Trophoblast cell (in vitro differentiated cells and primary cell): Measurements from ENCODE around the gene CAB39.

Experiments used
- DNase-seq, 2 donors: peaks; one replicate each; pipeline ENCODE4 v3.0.0-alpha.2; 2016
- H2AFZ ChIP-seq: 2 replicates; pipeline ENCODE4 v1.6.1; 2013; ENCODE audit warnings: low read length, moderate library complexity, mild to moderate bottlenecking; ENCODE audit not compliant: insufficient read depth, poor library complexity
- H2AK5ac ChIP-seq: 2 replicates; pipeline ENCODE4 v1.6.1; 2013; ENCODE audit warnings: mild to moderate bottlenecking, low read length
- H2BK120ac ChIP-seq: 2 replicates; pipeline ENCODE4 v1.6.1; 2013; ENCODE audit warnings: low read length, mild to moderate bottlenecking, moderate library complexity; ENCODE audit not compliant: insufficient read depth, poor library complexity
- H2BK12ac ChIP-seq: 2 replicates; pipeline ENCODE4 v1.6.1; 2013; ENCODE audit warnings: mild to moderate bottlenecking, low read length, moderate library complexity
- H2BK5ac ChIP-seq: 2 replicates; pipeline ENCODE4 v1.6.1; 2013; ENCODE audit warnings: low read length, low read depth, moderate library complexity, mild to moderate bottlenecking; ENCODE audit not compliant: poor library complexity
- H3K14ac ChIP-seq: 2 replicates; pipeline ENCODE4 v1.6.1; 2013; ENCODE audit warnings: mild to moderate bottlenecking, low read length
- H3K18ac ChIP-seq: 2 replicates; pipeline ENCODE4 v1.6.1; 2013; ENCODE audit warnings: mild to moderate bottlenecking, low read length
- H3K23ac ChIP-seq: 2 replicates; pipeline ENCODE4 v1.6.1; 2013; ENCODE audit warnings: low read length
- H3K27ac ChIP-seq: 2 replicates; pipeline ENCODE4 v1.5.1; 2013; ENCODE audit warnings: low read depth, mild to moderate bottlenecking, inconsistent platforms, low read length, moderate library complexity
- H3K27me3 ChIP-seq: 2 replicates; pipeline ENCODE4 v1.6.1; 2013; ENCODE audit warnings: inconsistent platforms, mild to moderate bottlenecking, low read length, moderate library complexity; ENCODE audit not compliant: insufficient read depth
- H3K36me3 ChIP-seq, 2 experiments: 1 replicate in 1 of 2; 2 replicates in 1 of 2; pipeline ENCODE4 v1.6.1; 2013; ENCODE audit warnings: low read length in 2 of 2, mild to moderate bottlenecking in 2 of 2, moderate library complexity in 1 of 2; ENCODE audit not compliant: insufficient read depth in 2 of 2, control insufficient read depth in 1 of 2
- H3K4ac ChIP-seq: 2 replicates; pipeline ENCODE4 v1.6.1; 2013; ENCODE audit warnings: low read depth, mild to moderate bottlenecking, low read length, moderate library complexity
- H3K4me1 ChIP-seq, 2 experiments: 1 replicate in 1 of 2; 2 replicates in 1 of 2; pipeline ENCODE4 v1.6.1; 2013; ENCODE audit warnings: low read length in 2 of 2, mild to moderate bottlenecking in 2 of 2, moderate library complexity in 1 of 2; ENCODE audit not compliant: insufficient read depth in 2 of 2, control insufficient read depth in 1 of 2
- H3K4me2 ChIP-seq: 2 replicates; pipeline ENCODE4 v1.6.1; 2013; ENCODE audit warnings: inconsistent platforms, mild to moderate bottlenecking, low read length, moderate library complexity
- H3K4me3 ChIP-seq: 2 replicates; pipeline ENCODE4 v1.5.1; 2013; ENCODE audit warnings: mild to moderate bottlenecking, low read depth, low read length, inconsistent platforms
- H3K79me1 ChIP-seq: one replicate; pipeline ENCODE4 v1.6.1; 2013; ENCODE audit warnings: low read length
- H3K79me2 ChIP-seq: 2 replicates; pipeline ENCODE4 v1.6.1; 2013; ENCODE audit warnings: low read length, mild to moderate bottlenecking; ENCODE audit not compliant: control insufficient read depth, insufficient read depth, poor library complexity
- H3K9ac ChIP-seq: 2 replicates; pipeline ENCODE4 v1.6.1; 2013; ENCODE audit warnings: mild to moderate bottlenecking, low read length
- H3K9me3 ChIP-seq: 2 replicates; pipeline ENCODE4 v1.6.1; 2013; ENCODE audit warnings: low read depth, mild to moderate bottlenecking, control low read depth, inconsistent platforms, low read length; ENCODE audit not compliant: insufficient read depth
- H4K12ac ChIP-seq: 2 replicates; pipeline ENCODE4 v1.6.1; 2013; ENCODE audit warnings: low read depth, mild to moderate bottlenecking, low read length, moderate library complexity
- H4K8ac ChIP-seq: 2 replicates; pipeline ENCODE4 v1.6.1; 2013; ENCODE audit warnings: low read depth, mild to moderate bottlenecking, low read length, moderate library complexity
- H4K91ac ChIP-seq: one replicate; pipeline ENCODE4 v1.6.1; 2013; ENCODE audit warnings: low read depth, mild to moderate bottlenecking, low read length, moderate library complexity
- WGBS: extraction: QIAGEN DNeasy Blood & Tissue Kit; methylation state at CpG from one replicate; pipeline ENCODE4 v1.1.7; 2013; ENCODE audit warnings: missing lambda C conversion rate; ENCODE audit not compliant: insufficient read length, insufficient coverage; ENCODE audit errors: extremely low coverage; 5-methylcytosine and 5-hydroxymethylcytosine counted together

The CAB39 gene

DNA sequence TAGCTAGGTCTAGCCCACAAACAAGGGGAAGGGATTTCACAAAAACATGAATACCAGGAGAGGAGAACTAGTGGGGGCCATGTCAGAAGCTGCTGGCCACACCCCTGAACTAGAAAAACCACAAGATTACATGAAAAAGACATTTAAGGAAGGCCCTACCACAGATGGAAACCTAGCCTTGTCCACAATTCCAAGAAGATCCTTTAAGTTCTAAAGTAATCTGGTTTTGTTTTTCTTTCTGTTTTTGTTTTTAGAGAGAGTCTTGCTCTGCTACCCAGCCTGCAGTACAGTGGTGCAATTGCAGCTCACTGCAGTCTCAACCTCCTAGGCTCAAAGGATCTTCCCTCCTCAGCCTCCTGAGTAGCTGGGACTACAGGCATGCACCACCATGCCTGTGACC lies 34.2 kb upstream of the CAB39 start:
- Histone ChIP-seq H3K27me3 (no peaks in the 10 kb centered on the region), H4K91ac (no peak overlapping the region), H3K4me2 (no peak overlapping the region), H3K4ac (no peak overlapping the region), H3K79me2 (no peaks in the 10 kb centered on the region), H3K14ac (no peak overlapping the region), H3K4me3 (no peak overlapping the region), H3K4me1 (peaks cover 5 to 8% of the 10 kb centered on the region in 2 experiments), H2BK12ac (no peak overlapping the region), H4K12ac (no peak overlapping the region), H2AK5ac (no peak overlapping the region), H3K79me1 (no peaks in the 10 kb centered on the region), H3K18ac (no peak overlapping the region), H3K27ac (no peak overlapping the region), H2BK120ac (no peak overlapping the region), H3K9ac (no peak overlapping the region), H4K8ac (no peak overlapping the region), H3K23ac (no peak overlapping the region), H3K36me3 (no peaks in the 10 kb centered on the region), H2BK5ac (no peak overlapping the region), H3K9me3 (no peaks in the 10 kb centered on the region), H2AFZ (no peak overlapping the region)
- DNase-seq = no peak

DNA sequence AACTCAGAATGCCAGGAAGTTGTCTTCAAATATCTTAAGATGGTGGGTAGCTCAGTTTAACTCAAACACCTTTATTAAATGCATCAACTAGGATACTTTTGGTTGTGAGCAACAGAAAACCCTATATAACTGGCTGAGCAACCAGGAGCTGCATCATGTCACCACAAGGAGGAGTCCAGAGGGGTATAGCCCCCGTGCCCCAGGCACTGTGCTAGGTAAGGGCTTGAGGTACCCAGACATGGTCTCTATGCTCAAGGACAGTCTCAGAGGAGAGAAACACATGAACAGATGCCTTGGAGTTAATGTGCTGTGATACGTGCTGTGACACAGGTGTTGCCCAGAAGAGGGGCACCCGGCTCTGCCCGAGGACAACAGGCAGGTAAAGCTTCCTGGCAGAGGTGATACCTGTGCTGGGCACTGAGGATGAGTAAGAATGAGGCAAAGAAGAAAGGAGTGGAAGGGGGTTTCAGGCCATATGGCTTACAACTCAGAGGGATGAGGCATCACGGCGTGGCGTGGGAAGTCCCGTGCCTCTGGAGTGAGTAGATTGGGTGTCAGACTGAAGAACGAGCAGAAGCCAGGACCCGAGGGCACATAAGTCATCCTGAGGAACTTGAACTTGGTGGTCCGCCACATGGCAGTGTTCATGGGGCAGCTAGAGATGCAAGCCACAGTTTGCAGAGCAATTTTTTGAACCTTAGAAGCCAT lies 32.0 kb upstream of the CAB39 start:
- Histone ChIP-seq H3K79me1 (peaks cover 4% of the 10 kb centered on the region), H4K8ac (no peak overlapping the region), H3K9me3 (no peaks in the 10 kb centered on the region), H2BK120ac (no peak overlapping the region), H3K4me1 (peaks cover 10 to 14% of the 10 kb centered on the region in 2 experiments), H4K12ac (no peak overlapping the region), H3K4me2 (no peak overlapping the region), H3K36me3 (no peaks in the 10 kb centered on the region), H3K79me2 (no peaks in the 10 kb centered on the region), H2BK5ac (no peak overlapping the region), H2AFZ (no peak overlapping the region), H4K91ac (no peak overlapping the region), H2BK12ac (no peak overlapping the region), H3K27ac (no peak overlapping the region), H3K18ac (no peak overlapping the region), H3K23ac (no peak overlapping the region), H3K27me3 (no peaks in the 10 kb centered on the region), H3K4ac (no peak overlapping the region), H3K14ac (no peak overlapping the region), H2AK5ac (no peak overlapping the region), H3K4me3 (no peak overlapping the region), H3K9ac (no peak overlapping the region)
- no peak for DNase-seq
- WGBS = no CpG with 5 or more reads among the region's 11 CpGs

DNA sequence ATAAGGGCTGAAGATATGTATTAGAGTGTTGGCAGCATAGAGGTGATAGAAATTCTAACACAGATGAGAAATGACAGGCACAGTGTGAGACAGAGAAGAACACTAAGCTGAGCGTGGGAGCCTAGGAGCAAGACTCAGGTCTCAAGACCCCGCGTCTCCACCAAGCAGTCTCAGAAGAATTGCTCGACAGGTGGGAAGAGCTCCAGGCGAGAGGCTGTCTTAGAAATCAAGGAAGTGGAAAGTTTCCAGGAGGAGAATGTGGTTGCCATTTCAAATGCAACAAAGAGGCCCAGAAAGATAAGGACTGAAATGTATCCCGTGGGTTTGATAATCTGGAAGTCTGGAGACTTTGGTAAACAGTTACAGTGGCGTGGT lies 31.5 kb upstream of the CAB39 start:
- no peak overlapping the region for H2AFZ ChIP-seq
- no peaks in the 10 kb centered on the region for H3K27me3 ChIP-seq
- no peak overlapping the region for H3K9ac ChIP-seq
- H2AK5ac ChIP-seq = no peak overlapping the region
- H3K27ac ChIP-seq = no peak overlapping the region
- H3K36me3 ChIP-seq = no peaks in the 10 kb centered on the region
- no peak overlapping the region for H3K14ac ChIP-seq
- H3K79me1 ChIP-seq = peaks cover 4% of the 10 kb centered on the region
- no peak overlapping the region for H4K12ac ChIP-seq
- no peak overlapping the region for H2BK5ac ChIP-seq
- WGBS = no CpG with 5 or more reads among the region's 7 CpGs
- H3K79me2 ChIP-seq = no peaks in the 10 kb centered on the region
- no peak overlapping the region for H3K18ac ChIP-seq
- H3K4me1 ChIP-seq = peaks cover 10 to 14% of the 10 kb centered on the region in 2 experiments
- no peak overlapping the region for H3K23ac ChIP-seq
- H3K4ac ChIP-seq = no peak overlapping the region
- H3K9me3 ChIP-seq = no peaks in the 10 kb centered on the region
- no peak overlapping the region for H3K4me2 ChIP-seq
- no peak overlapping the region for H4K8ac ChIP-seq
- DNase-seq = no peak
- H4K91ac ChIP-seq = no peak overlapping the region
- no peak overlapping the region for H3K4me3 ChIP-seq
- no peak overlapping the region for H2BK120ac ChIP-seq
- H2BK12ac ChIP-seq = no peak overlapping the region

DNA sequence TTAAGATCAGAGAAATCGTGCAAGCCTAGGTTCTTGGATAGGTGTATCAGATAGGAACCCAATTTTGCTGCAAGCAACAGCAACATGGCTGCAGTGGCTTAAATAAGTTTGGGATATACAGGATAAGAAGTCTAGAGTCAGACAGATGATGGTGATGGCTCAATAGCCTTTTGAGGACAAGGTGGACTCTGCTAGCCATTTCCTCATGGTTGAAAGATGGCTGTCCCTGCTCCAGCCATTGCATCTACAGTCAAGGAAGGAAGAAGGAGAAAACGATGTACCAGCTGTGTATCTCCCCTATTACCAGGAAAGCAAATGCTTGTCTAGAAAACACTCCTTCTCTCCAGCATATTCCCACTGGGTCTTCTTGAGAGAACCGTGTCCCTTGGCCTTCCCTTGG lies 30.1 kb upstream of the CAB39 start:
- H3K23ac ChIP-seq = no peak overlapping the region
- H3K4me2 ChIP-seq = no peak overlapping the region
- no peaks in the 10 kb centered on the region for H3K79me2 ChIP-seq
- H3K14ac ChIP-seq = no peak overlapping the region
- no peaks in the 10 kb centered on the region for H3K9me3 ChIP-seq
- peaks cover 4% of the 10 kb centered on the region for H3K79me1 ChIP-seq
- H3K27ac ChIP-seq = no peak overlapping the region
- no peak overlapping the region for H4K91ac ChIP-seq
- no peak overlapping the region for H3K4ac ChIP-seq
- no peak overlapping the region for H3K18ac ChIP-seq
- H2BK12ac ChIP-seq = no peak overlapping the region
- no peak overlapping the region for H2BK5ac ChIP-seq
- H3K9ac ChIP-seq = no peak overlapping the region
- H3K4me3 ChIP-seq = no peak overlapping the region
- H4K8ac ChIP-seq = no peak overlapping the region
- H3K36me3 ChIP-seq = no peaks in the 10 kb centered on the region
- no peak overlapping the region for H2AK5ac ChIP-seq
- H2AFZ ChIP-seq = no peak overlapping the region
- H4K12ac ChIP-seq = no peak overlapping the region
- no peaks in the 10 kb centered on the region for H3K27me3 ChIP-seq
- WGBS = no CpG with 5 or more reads among the region's 3 CpGs
- peaks cover 10 to 18% of the 10 kb centered on the region in 2 experiments for H3K4me1 ChIP-seq
- H2BK120ac ChIP-seq = no peak overlapping the region
- no peak for DNase-seq
